GM18505 (cell line): ENCODE measurements around the gene DNAH7.
"Not testable (repeated sequence)": the region's sequence is repeated elsewhere in the genome, so short reads cannot be mapped to it uniquely, and the experiment has no call there.

Experiments
- ATAC-seq: cut with Tn5 transposase; IDR thresholded peaks from one replicate; pipeline ENCODE4 v1.9.1; 2021; ENCODE audit not compliant: unreplicated experiment
- POLR2A ChIP-seq: IDR thresholded peaks from 4 replicates; pipeline ENCODE4 v1.6.1; 2011; ENCODE audit warnings: borderline replicate concordance; ENCODE audit not compliant: insufficient read depth, insufficient read length; ENCODE audit errors: extremely low read depth

Gene DNAH7

DNA sequence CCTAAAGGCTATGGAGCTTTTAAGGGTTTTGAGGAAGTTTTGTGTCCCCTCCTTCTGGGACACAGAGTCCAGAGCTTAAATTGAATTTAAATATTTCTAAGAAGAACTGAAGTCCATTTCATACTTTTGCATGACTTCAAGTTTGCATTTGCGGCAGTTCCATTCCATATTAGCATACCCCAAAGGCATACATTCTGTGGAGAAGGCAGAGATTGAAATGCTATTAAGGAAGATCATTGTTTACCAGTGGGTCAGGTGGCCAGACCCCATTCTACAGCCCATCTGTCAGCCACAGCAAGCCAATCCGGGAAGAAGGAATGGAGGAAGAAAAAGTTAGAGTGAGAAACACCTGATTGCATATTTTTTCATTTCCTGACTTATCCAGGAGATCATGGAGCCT, 75.0 kb downstream of the DNAH7 start:
- ATAC-seq, result no peak
- no peak for TF ChIP-seq POLR2A

- no peak for ATAC-seq
- no peak for TF ChIP-seq POLR2A
Measured at GRCh38 chr2:195985741-195986140, 82.9 kb downstream of the DNAH7 start.

DNA sequence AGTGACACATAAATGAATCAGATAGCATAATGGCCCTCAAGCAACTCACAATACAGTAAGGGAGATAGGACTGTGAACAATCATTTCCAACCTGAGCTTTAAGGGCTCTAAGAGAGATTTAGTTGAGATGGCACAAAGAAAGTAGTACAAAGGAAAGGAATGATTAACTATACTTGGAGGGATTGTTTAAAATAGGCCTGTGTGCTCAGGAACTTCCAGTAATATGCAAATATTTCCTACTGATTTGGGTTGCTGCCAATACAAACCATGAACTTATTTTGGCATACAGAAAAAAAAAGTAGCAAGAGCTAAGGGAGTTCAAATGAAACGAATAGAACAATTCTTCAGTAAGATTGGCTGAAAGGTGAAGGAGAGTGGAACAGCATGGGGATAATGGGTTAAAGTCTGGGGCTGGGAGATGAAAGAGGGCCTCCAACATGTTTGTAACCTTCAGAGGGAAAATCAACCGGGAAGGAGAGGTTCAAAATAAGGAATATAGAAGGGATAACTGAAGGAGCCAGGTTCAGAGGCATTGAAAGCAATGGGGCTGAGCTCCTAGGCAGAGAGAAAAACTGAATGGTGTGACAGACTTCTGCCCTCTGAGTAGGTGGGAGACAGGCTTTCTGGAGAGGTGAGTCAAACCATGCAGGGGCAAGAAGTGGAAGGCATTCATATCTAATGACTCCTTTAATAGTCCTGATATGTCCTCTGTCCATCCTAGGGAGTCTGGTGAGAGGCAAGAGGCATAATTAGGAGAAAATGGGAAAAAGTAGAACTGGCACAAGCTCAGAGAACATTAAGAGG, 83.5 kb downstream of the DNAH7 start:
- no peak for ATAC-seq
- no peak for TF ChIP-seq POLR2A

DNA sequence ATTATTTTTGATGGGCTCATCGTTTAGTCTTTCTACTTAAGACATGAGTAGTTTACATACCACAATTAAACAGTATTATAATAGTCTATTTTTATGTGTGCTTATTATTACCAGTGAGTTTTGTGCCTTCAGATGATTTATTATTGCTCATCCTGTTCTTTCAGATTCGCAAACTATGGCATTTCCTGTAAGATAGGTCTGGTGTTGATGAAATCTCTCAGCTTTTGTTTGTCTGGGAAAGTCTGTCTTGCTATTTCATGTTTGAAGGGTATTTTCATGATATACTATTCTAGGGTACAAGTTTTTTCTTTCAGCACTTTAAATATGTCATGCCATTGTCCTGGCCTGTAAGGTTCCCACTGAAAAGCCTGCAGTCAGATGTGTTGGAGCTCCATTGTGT, 101.3 kb downstream of the DNAH7 start:
- ATAC-seq, result no peak
- TF ChIP-seq POLR2A, result no peak

DNA sequence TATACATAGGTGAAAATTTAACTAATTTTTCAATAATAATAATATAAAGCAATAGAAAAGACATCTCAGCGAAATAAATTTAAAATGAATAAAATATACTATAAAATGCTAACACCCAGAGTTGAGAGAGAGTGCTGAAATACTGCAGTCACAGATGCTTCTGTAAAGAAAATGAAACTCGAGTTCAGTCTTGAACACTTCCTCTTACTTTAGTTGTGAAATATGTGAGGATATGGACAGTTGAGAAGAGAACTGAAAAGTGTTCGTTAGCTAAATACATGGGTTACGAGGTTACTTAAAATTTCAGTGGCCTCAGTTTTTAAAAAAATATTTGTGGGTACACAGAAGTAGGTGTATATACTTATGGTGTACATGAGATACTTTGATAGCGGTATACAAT, 106.8 kb downstream of the DNAH7 start:
- ATAC-seq, result peak; percentile 95
- no peak for TF ChIP-seq POLR2A

GRCh38 chr2:195959341-195959740, 109.3 kb downstream of the DNAH7 start:
- no peak for ATAC-seq
- no peak for TF ChIP-seq POLR2A

GRCh38 chr2:195956725-195957124, 111.9 kb downstream of the DNAH7 start:
- no peak for TF ChIP-seq POLR2A
- ATAC-seq, result no peak

- no peak for ATAC-seq
- no peak for TF ChIP-seq POLR2A
Measured at GRCh38 chr2:195945056-195945455, 123.6 kb downstream of the DNAH7 start.

- TF ChIP-seq POLR2A, result no peak
- ATAC-seq, result no peak
Measured at GRCh38 chr2:195937176-195937575, 131.5 kb downstream of the DNAH7 start.

- TF ChIP-seq POLR2A, result no peak
- ATAC-seq, result no peak
Measured at GRCh38 chr2:195934484-195934883, 134.2 kb downstream of the DNAH7 start.

GRCh38 chr2:195929531-195929930, 139.1 kb downstream of the DNAH7 start:
- TF ChIP-seq POLR2A, result no peak
- no peak for ATAC-seq

DNA sequence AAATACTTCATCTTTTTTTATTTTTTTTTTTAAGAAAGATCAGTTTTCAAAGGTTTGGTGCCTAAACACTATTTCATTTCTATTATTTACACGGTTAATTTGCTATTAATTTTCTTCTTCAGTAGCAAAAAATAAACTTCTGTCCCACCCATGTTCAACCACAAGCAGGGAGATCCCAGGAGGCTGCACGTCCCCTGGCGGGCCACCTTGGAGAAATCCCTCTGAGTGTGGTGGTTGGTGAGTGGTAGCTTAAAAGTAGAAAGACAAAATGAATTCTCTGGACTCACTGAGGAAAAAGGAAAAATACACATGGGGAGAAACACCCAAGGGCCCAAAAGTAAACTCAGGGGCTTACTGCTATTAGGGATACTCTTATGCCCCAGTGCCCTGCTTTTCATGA, 143.5 kb downstream of the DNAH7 start:
- no peak for TF ChIP-seq POLR2A
- ATAC-seq, result no peak

DNA sequence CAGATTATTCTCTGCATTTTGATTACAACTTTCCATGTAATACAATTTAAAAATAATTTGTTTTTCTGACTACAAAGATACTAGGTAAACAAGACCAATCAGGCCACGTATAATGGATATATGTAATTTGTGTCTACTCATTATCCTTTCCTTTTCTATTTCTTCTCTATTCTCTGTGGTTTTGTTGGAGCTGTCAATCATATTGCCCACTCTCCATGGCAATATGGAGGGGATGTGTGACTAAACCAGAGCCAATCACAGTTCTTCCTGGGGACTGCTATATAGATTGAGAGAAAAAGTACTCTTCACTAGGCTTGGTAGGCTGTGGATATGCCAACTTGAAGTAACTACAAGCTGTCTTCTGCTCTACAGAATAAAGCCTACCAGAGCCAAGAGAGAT, 144.7 kb downstream of the DNAH7 start:
- ATAC-seq, result no peak
- no peak for TF ChIP-seq POLR2A

- not testable (repeated sequence) for ATAC-seq
Measured at GRCh38 chr2:195917021-195917600, 151.5 kb downstream of the DNAH7 start.
